SK-N-MC (cell line): ENCODE data around the gene HSP90AB1.

Experiments
- DNase-seq: peaks from one replicate; pipeline ENCODE4 v3.0.0-alpha.2; 2011; ENCODE audit warnings: low read depth, low spot score
- H3K27ac ChIP-seq: fragments of 200-600 bp; sonication (generic); 2 replicates; pipeline ENCODE4 v1.5.1; 2016; ENCODE audit warnings: mixed run types
- H3K36me3 ChIP-seq: fragments of 200-600 bp; sonication (generic); 2 replicates; pipeline ENCODE4 v1.6.1; 2017; ENCODE audit warnings: antibody characterized with exemption, low read length, mixed read lengths; ENCODE audit not compliant: insufficient read depth
- H3K4me3 ChIP-seq: fragments of 200-600 bp; sonication (generic); 2 replicates; pipeline ENCODE4 v1.5.1; 2016
- H3K9ac ChIP-seq: fragments of 200-600 bp; sonication (generic); 2 replicates; pipeline ENCODE4 v1.8.0; 2017; ENCODE audit warnings: mixed run types, mixed read lengths; ENCODE audit not compliant: insufficient read length
- H3K9me3 ChIP-seq: fragments of 200-600 bp; sonication (generic); 2 replicates; pipeline ENCODE4 v1.6.1; 2017; ENCODE audit warnings: low read depth, mild to moderate bottlenecking, antibody characterized with exemption, low read length, moderate library complexity, mixed read lengths
- EZH2 ChIP-seq: fragments of 200-600 bp; sonication (generic); IDR thresholded peaks from one replicate; pipeline ENCODE4 v1.6.1; 2017; ENCODE audit warnings: antibody characterized with exemption
- FOXP2 ChIP-seq: optimal IDR thresholded peaks from 2 replicates; pipeline ENCODE3; 2011; ENCODE audit warnings: mild to moderate bottlenecking, moderate library complexity; ENCODE audit not compliant: insufficient read depth; ENCODE audit errors: extremely low read length, control extremely low read depth
- POLR2AphosphoS5 ChIP-seq: IDR thresholded peaks from 2 replicates; pipeline ENCODE4 v1.6.1; 2012; ENCODE audit warnings: mild to moderate bottlenecking, low read depth, low read length, borderline replicate concordance

HSP90AB1 gene

GRCh38 chr6:44272529-44272928 lies 25.6 kb downstream of the HSP90AB1 start:
- DNase-seq: no peak
- H3K36me3 ChIP-seq: no peaks in the 10 kb centered on the region
- TF ChIP-seq POLR2AphosphoS5 (no peak), EZH2 (no peak), FOXP2 (no peak)
- no peak overlapping the region for H3K4me3 ChIP-seq
- H3K9me3 ChIP-seq: no peaks in the 10 kb centered on the region
- no peak overlapping the region for H3K9ac ChIP-seq
- no peak overlapping the region for H3K27ac ChIP-seq

- Histone ChIP-seq H3K9ac (no peak overlapping the region), H3K36me3 (no peaks in the 10 kb centered on the region), H3K4me3 (no peak overlapping the region), H3K9me3 (no peaks in the 10 kb centered on the region), H3K27ac (no peak overlapping the region)
- no peak for DNase-seq
- TF ChIP-seq FOXP2 (no peak), POLR2AphosphoS5 (no peak), EZH2 (no peak)
Measured at GRCh38 chr6:44272999-44273566, 26.2 kb downstream of the HSP90AB1 start.

GRCh38 chr6:44273617-44274016 lies 26.7 kb downstream of the HSP90AB1 start:
- H3K9me3 ChIP-seq: no peaks in the 10 kb centered on the region
- TF ChIP-seq FOXP2 (no peak), POLR2AphosphoS5 (no peak), EZH2 (no peak)

GRCh38 chr6:44275271-44275748 lies 28.4 kb downstream of the HSP90AB1 start:
- H3K9ac ChIP-seq: no peak overlapping the region
- H3K27ac ChIP-seq: no peak overlapping the region
- H3K36me3 ChIP-seq: no peaks in the 10 kb centered on the region
- no peak for DNase-seq
- H3K4me3 ChIP-seq: no peak overlapping the region
- TF ChIP-seq FOXP2 (no peak), EZH2 (no peak)
- no peaks in the 10 kb centered on the region for H3K9me3 ChIP-seq

More at GRCh38 chr6:44273617-44274016, 26.7 kb downstream of the HSP90AB1 start:
- H3K4me3 ChIP-seq: no peak overlapping the region
- H3K27ac ChIP-seq: no peak overlapping the region
- no peaks in the 10 kb centered on the region for H3K36me3 ChIP-seq
- no peak overlapping the region for H3K9ac ChIP-seq
- no peak for DNase-seq

- TF ChIP-seq FOXP2: no peak
- no peak for TF ChIP-seq POLR2AphosphoS5
- TF ChIP-seq EZH2: no peak
- H3K36me3 ChIP-seq: no peaks in the 10 kb centered on the region
- H3K27ac ChIP-seq: no peak overlapping the region
- H3K9me3 ChIP-seq: no peaks in the 10 kb centered on the region
- H3K4me3 ChIP-seq: no peak overlapping the region
- H3K9ac ChIP-seq: no peak overlapping the region
- DNase-seq: no peak
Measured at GRCh38 chr6:44275749-44276648, 29.1 kb downstream of the HSP90AB1 start.

GRCh38 chr6:44276667-44277640 lies 30.1 kb downstream of the HSP90AB1 start:
- no peak overlapping the region for H3K4me3 ChIP-seq
- H3K27ac ChIP-seq: no peak overlapping the region
- H3K36me3 ChIP-seq: no peaks in the 10 kb centered on the region
- H3K9ac ChIP-seq: no peak overlapping the region
- no peaks in the 10 kb centered on the region for H3K9me3 ChIP-seq
- no peak for DNase-seq
- TF ChIP-seq POLR2AphosphoS5: no peak
- TF ChIP-seq EZH2: no peak
- TF ChIP-seq FOXP2: no peak

- H3K9ac ChIP-seq: no peak overlapping the region
- no peaks in the 10 kb centered on the region for H3K9me3 ChIP-seq
- no peak for TF ChIP-seq FOXP2
- no peak for TF ChIP-seq POLR2AphosphoS5
- TF ChIP-seq EZH2: no peak
- no peaks in the 10 kb centered on the region for H3K36me3 ChIP-seq
- DNase-seq: no peak
- no peak overlapping the region for H3K27ac ChIP-seq
- no peak overlapping the region for H3K4me3 ChIP-seq
Measured at GRCh38 chr6:44277763-44278162, 30.9 kb downstream of the HSP90AB1 start.

GRCh38 chr6:44278315-44278714 lies 31.4 kb downstream of the HSP90AB1 start:
- H3K27ac ChIP-seq: no peak overlapping the region
- DNase-seq: no peak
- TF ChIP-seq FOXP2 (no peak), EZH2 (no peak), POLR2AphosphoS5 (no peak)
- H3K4me3 ChIP-seq: no peak overlapping the region
- no peak overlapping the region for H3K9ac ChIP-seq
- no peaks in the 10 kb centered on the region for H3K9me3 ChIP-seq
- H3K36me3 ChIP-seq: no peaks in the 10 kb centered on the region
